GM21576 (cell line): Measurements from ENCODE around the gene TET2.

Experiments
- ATAC-seq: cut with Tn5 transposase; IDR thresholded peaks from one replicate; pipeline ENCODE4 v1.9.1; 2021; ENCODE audit warnings: mild to moderate bottlenecking, moderate library complexity; ENCODE audit not compliant: unreplicated experiment

TET2 gene

GRCh38 chr4:105140684-105141490, 5.8 kb upstream of the TET2 start:
- ATAC-seq = no peak

- peak; percentile 3 for ATAC-seq
These were observed 1.3 kb upstream of the TET2 start for GRCh38 chr4:105145156-105145902.

- ATAC-seq = peak; percentile 19
These were observed 787 bp upstream of the TET2 start for GRCh38 chr4:105145903-105146275.

GRCh38 chr4:105147016-105147552, 408 bp downstream of the TET2 start:
- peak; percentile 0 for ATAC-seq

- ATAC-seq = no peak
These were observed 981 bp downstream of the TET2 start for GRCh38 chr4:105147553-105148161.

GRCh38 chr4:105148356-105148755, 1.7 kb downstream of the TET2 start:
- ATAC-seq = no peak

GRCh38 chr4:105148776-105149175, 2.1 kb downstream of the TET2 start:
- ATAC-seq = no peak

GRCh38 chr4:105149771-105150170, 3.1 kb downstream of the TET2 start:
- no peak for ATAC-seq

- no peak for ATAC-seq
These were observed 3.8 kb downstream of the TET2 start for GRCh38 chr4:105150503-105150902.

- ATAC-seq = no peak
These were observed 7.1 kb downstream of the TET2 start for GRCh38 chr4:105153749-105154148.

- ATAC-seq = no peak
These were observed 7.9 kb downstream of the TET2 start for GRCh38 chr4:105154576-105154975.

- no peak for ATAC-seq
These were observed 8.8 kb downstream of the TET2 start for GRCh38 chr4:105155426-105155825.

- ATAC-seq = no peak
These were observed 12.2 kb downstream of the TET2 start for GRCh38 chr4:105158837-105159236.

GRCh38 chr4:105162123-105162796, 15.6 kb downstream of the TET2 start:
- peak; percentile 56 for ATAC-seq

- ATAC-seq = no peak
These were observed 17.9 kb downstream of the TET2 start for GRCh38 chr4:105164548-105164947.

GRCh38 chr4:105166066-105166465, 19.4 kb downstream of the TET2 start:
- ATAC-seq = no peak

GRCh38 chr4:105170711-105171110, 24.0 kb downstream of the TET2 start:
- ATAC-seq = no peak

GRCh38 chr4:105171912-105172311, 25.2 kb downstream of the TET2 start:
- no peak for ATAC-seq

GRCh38 chr4:105174098-105174497, 27.4 kb downstream of the TET2 start:
- ATAC-seq = no peak

GRCh38 chr4:105179539-105180401, 33.1 kb downstream of the TET2 start:
- no peak for ATAC-seq
